Progenitor cell of endocrine pancreas (in vitro differentiated cells): ENCODE results near the gene LYSMD4. TPM values are rescaled to one million over a fixed set of nuclear protein-coding genes. Genes with fewer than 3 reads are reported as not detected.
A peak's percentile ranks its signal among the peaks of the same experiment; 100 is the strongest.
"Not testable (repeated sequence)": the region's sequence is repeated elsewhere in the genome, so short reads cannot be mapped to it uniquely, and the experiment has no call there.

Experiments
- DNase-seq: peaks from one replicate; pipeline ENCODE4 v3.0.0; 2021; ENCODE audit warnings: low spot score; ENCODE audit not compliant: unreplicated experiment
- H3K27ac Mint-ChIP-seq: 2 replicates; pipeline ENCODE4 v1.8.0; 2021; ENCODE audit warnings: mild to moderate bottlenecking, moderate library complexity, mixed read lengths
- H3K27me3 Mint-ChIP-seq: 2 replicates; pipeline ENCODE4 v1.8.0; 2021; ENCODE audit warnings: mixed read lengths
- H3K36me3 Mint-ChIP-seq: 2 replicates; pipeline ENCODE4 v1.8.0; 2022; ENCODE audit warnings: mixed read lengths; ENCODE audit not compliant: insufficient read depth
- H3K4me1 Mint-ChIP-seq: 2 replicates; pipeline ENCODE4 v1.8.0; 2021; ENCODE audit warnings: low read depth, mixed read lengths
- H3K4me3 Mint-ChIP-seq: 2 replicates; pipeline ENCODE4 v1.8.0; 2021; ENCODE audit warnings: low read depth, mild to moderate bottlenecking, moderate library complexity, mixed read lengths
- H3K9me3 Mint-ChIP-seq: 2 replicates; pipeline ENCODE4 v1.8.0; 2021; ENCODE audit warnings: low read depth, mixed read lengths
- CTCF ChIP-seq: fragments of 200-600 bp; sonication (generic); IDR thresholded peaks from one replicate; pipeline ENCODE4 v1.5.0; 2021; ENCODE audit warnings: antibody characterized with exemption, mild to moderate bottlenecking; ENCODE audit not compliant: unreplicated experiment
- total RNA-seq: library from RNA; stranded (reverse); gene quantifications from 2 replicates; pipeline ENCODE4 v1.2.1, GENCODE V29; 2021

The LYSMD4 gene
- total RNA-seq, 1 donor from 2014 or later = 17.9 TPM

- no peak for TF ChIP-seq CTCF
- peaks cover 3% of the 10 kb centered on the region for H3K9me3 Mint-ChIP-seq
Observed at GRCh38 chr15:99735868-99736267, 2.6 kb upstream of the LYSMD4 start.

GRCh38 chr15:99734575-99734974 is 1.3 kb upstream of the LYSMD4 start:
- TF ChIP-seq CTCF = no peak
- H3K36me3 Mint-ChIP-seq = peaks cover 5% of the 10 kb centered on the region
- DNase-seq = no peak
- peak overlapping the region; percentile 55 for H3K4me3 Mint-ChIP-seq
- H3K27me3 Mint-ChIP-seq = no peaks in the 10 kb centered on the region
- peaks cover 16% of the 10 kb centered on the region for H3K4me1 Mint-ChIP-seq
- peaks cover 3% of the 10 kb centered on the region for H3K9me3 Mint-ChIP-seq
- H3K27ac Mint-ChIP-seq = peak overlapping the region; percentile 37

More at GRCh38 chr15:99735868-99736267, 2.6 kb upstream of the LYSMD4 start:
- Mint-ChIP-seq H3K4me3 (no peak overlapping the region), H3K27ac (no peak overlapping the region), H3K36me3 (peaks cover 3% of the 10 kb centered on the region), H3K4me1 (peaks cover 16% of the 10 kb centered on the region), H3K27me3 (no peaks in the 10 kb centered on the region)
- DNase-seq = no peak

- Mint-ChIP-seq H3K4me1 (peaks cover 16% of the 10 kb centered on the region), H3K4me3 (peak overlapping the region; percentile 81), H3K27ac (peak overlapping the region; percentile 97)
- not testable (repeated sequence) for H3K36me3 Mint-ChIP-seq, H3K27me3 Mint-ChIP-seq, DNase-seq, H3K9me3 Mint-ChIP-seq
Observed at GRCh38 chr15:99734040-99734291, 729 bp upstream of the LYSMD4 start.

- Mint-ChIP-seq H3K4me3 (peak overlapping the region; percentile 80), H3K9me3 (peaks cover 3% of the 10 kb centered on the region), H3K4me1 (peaks cover 16% of the 10 kb centered on the region), H3K27ac (peak overlapping the region; percentile 71), H3K27me3 (no peaks in the 10 kb centered on the region), H3K36me3 (peaks cover 5% of the 10 kb centered on the region)
- peak; percentile 28 for DNase-seq
- no peak for TF ChIP-seq CTCF
Observed at GRCh38 chr15:99732751-99733267, 428 bp downstream of the LYSMD4 start.

- H3K9me3 Mint-ChIP-seq = peaks cover 3% of the 10 kb centered on the region
- peaks cover 16% of the 10 kb centered on the region for H3K4me1 Mint-ChIP-seq
- H3K27ac Mint-ChIP-seq = peak overlapping the region; percentile 71
- no peak for TF ChIP-seq CTCF
- peaks cover 5% of the 10 kb centered on the region for H3K36me3 Mint-ChIP-seq
- no peaks in the 10 kb centered on the region for H3K27me3 Mint-ChIP-seq
- H3K4me3 Mint-ChIP-seq = peak overlapping the region; percentile 80
- no peak for DNase-seq
Observed at GRCh38 chr15:99732124-99732750, 1.0 kb downstream of the LYSMD4 start.
